BLaER1 (cell line): Measurements from ENCODE around the gene MED16.

Experiments
- H3K27ac ChIP-seq: shearing (Covaris generic); formaldehyde crosslinking; 2 replicates; pipeline ENCODE4 v1.8.1; 2022
- H3K27me3 ChIP-seq: shearing (Covaris generic); formaldehyde crosslinking; 2 replicates; pipeline ENCODE4 v1.8.1; 2022
- H3K36me3 ChIP-seq: shearing (Covaris generic); formaldehyde crosslinking; 2 replicates; pipeline ENCODE4 v1.8.1; 2022
- H3K4me1 ChIP-seq: shearing (Covaris generic); formaldehyde crosslinking; 2 replicates; pipeline ENCODE4 v1.8.1; 2022
- H3K4me2 ChIP-seq: shearing (Covaris generic); formaldehyde crosslinking; 2 replicates; pipeline ENCODE4 v1.8.1; 2022
- H3K4me3 ChIP-seq: shearing (Covaris generic); formaldehyde crosslinking; 2 replicates; pipeline ENCODE4 v1.8.1; 2022
- H3K9ac ChIP-seq: shearing (Covaris generic); formaldehyde crosslinking; 2 replicates; pipeline ENCODE4 v1.8.1; 2022
- H3K9me3 ChIP-seq: shearing (Covaris generic); formaldehyde crosslinking; 2 replicates; pipeline ENCODE4 v1.8.1; 2022
- H4K20me1 ChIP-seq: shearing (Covaris generic); formaldehyde crosslinking; 2 replicates; pipeline ENCODE4 v1.8.1; 2022
- Cebpa-rat ChIP-seq: shearing (Covaris generic); IDR thresholded peaks from 2 replicates; pipeline ENCODE4 v1.8.1; 2022

Gene MED16

GRCh38 chr19:912181-913079 lies 19.4 kb upstream of the MED16 start:
- H3K4me1 ChIP-seq: peaks cover 42% of the 10 kb centered on the region
- peak overlapping the region; percentile 90 for H3K4me3 ChIP-seq
- no peaks in the 10 kb centered on the region for H3K9me3 ChIP-seq
- peak overlapping the region; percentile 59 for H3K4me2 ChIP-seq
- 0 out of 2 replicates have a peak, but pooled peaks cover 5% of the 10 kb centered on the region for H3K36me3 ChIP-seq
- peak overlapping the region; percentile 84 for H3K27ac ChIP-seq
- peaks cover 31% of the 10 kb centered on the region for H3K27me3 ChIP-seq
- peak overlapping the region; percentile 86 for H3K9ac ChIP-seq
- H4K20me1 ChIP-seq: peaks cover 47% of the 10 kb centered on the region
- no peak for TF ChIP-seq Cebpa-rat

- H3K4me2 ChIP-seq: no peak overlapping the region; the same call in 1 of the 2 replicates
- H3K27ac ChIP-seq: no peak overlapping the region
- H3K36me3 ChIP-seq: 0 out of 2 replicates have a peak, but pooled peaks cover 5% of the 10 kb centered on the region
- H3K27me3 ChIP-seq: peaks cover 21% of the 10 kb centered on the region
- no peaks in the 10 kb centered on the region for H3K9me3 ChIP-seq
- H3K4me3 ChIP-seq: no peak overlapping the region
- H3K9ac ChIP-seq: no peak overlapping the region
- H3K4me1 ChIP-seq: peaks cover 48% of the 10 kb centered on the region
- H4K20me1 ChIP-seq: peaks cover 53% of the 10 kb centered on the region
- TF ChIP-seq Cebpa-rat: no peak
Observed at GRCh38 chr19:911197-912033, 18.4 kb upstream of the MED16 start.

GRCh38 chr19:907183-907853 lies 14.3 kb upstream of the MED16 start:
- H3K4me2 ChIP-seq: peak overlapping the region; percentile 28
- H3K36me3 ChIP-seq: peaks cover 10% of the 10 kb centered on the region; the same call in 1 of the 2 replicates
- H3K27me3 ChIP-seq: no peaks in the 10 kb centered on the region
- peaks cover 49% of the 10 kb centered on the region for H3K4me1 ChIP-seq
- H3K4me3 ChIP-seq: no peak overlapping the region
- no peak for TF ChIP-seq Cebpa-rat
- no peak overlapping the region for H3K9ac ChIP-seq
- no peaks in the 10 kb centered on the region for H3K9me3 ChIP-seq
- H3K27ac ChIP-seq: 0 out of 2 replicates have a peak overlapping the region, but pooled peaks have one; percentile 12
- H4K20me1 ChIP-seq: peaks cover 94% of the 10 kb centered on the region

DNA sequence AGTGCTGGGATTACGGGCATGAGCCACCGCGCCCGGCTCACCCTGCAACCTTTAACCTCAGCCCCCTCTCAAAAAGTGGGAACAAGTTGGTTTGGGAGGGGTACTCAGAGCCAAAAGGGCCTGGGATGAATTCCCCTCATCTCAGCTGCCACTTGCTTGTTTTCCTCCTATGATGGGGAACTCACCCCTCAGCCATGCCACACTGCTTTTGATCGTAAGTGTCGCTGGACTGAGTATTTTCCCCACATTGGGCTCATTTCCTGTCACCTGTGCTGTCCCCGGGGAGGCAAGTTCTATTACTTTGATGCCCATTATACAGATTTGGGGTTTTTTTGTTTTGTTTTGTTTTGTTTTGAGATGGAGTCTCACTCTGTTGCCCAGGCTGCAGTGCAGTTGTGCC lies 13.5 kb upstream of the MED16 start:
- Histone ChIP-seq H3K4me2 (peak overlapping the region; percentile 38), H3K36me3 (peaks cover 14% of the 10 kb centered on the region; the same call in 1 of the 2 replicates), H3K9ac (no peak overlapping the region), H3K9me3 (no peaks in the 10 kb centered on the region), H3K4me3 (no peak overlapping the region), H3K4me1 (peaks cover 49% of the 10 kb centered on the region), H3K27me3 (no peaks in the 10 kb centered on the region), H4K20me1 (peaks cover 97% of the 10 kb centered on the region), H3K27ac (no peak overlapping the region)
- no peak for TF ChIP-seq Cebpa-rat

- Histone ChIP-seq H4K20me1 (peaks cover 86% of the 10 kb centered on the region), H3K27ac (no peak overlapping the region), H3K9ac (no peak overlapping the region), H3K4me2 (no peak overlapping the region), H3K36me3 (peaks cover 20% of the 10 kb centered on the region), H3K4me3 (no peak overlapping the region), H3K9me3 (no peaks in the 10 kb centered on the region), H3K4me1 (peaks cover 40% of the 10 kb centered on the region), H3K27me3 (no peaks in the 10 kb centered on the region)
- no peak for TF ChIP-seq Cebpa-rat
Observed at GRCh38 chr19:904545-904944, 11.6 kb upstream of the MED16 start.

DNA sequence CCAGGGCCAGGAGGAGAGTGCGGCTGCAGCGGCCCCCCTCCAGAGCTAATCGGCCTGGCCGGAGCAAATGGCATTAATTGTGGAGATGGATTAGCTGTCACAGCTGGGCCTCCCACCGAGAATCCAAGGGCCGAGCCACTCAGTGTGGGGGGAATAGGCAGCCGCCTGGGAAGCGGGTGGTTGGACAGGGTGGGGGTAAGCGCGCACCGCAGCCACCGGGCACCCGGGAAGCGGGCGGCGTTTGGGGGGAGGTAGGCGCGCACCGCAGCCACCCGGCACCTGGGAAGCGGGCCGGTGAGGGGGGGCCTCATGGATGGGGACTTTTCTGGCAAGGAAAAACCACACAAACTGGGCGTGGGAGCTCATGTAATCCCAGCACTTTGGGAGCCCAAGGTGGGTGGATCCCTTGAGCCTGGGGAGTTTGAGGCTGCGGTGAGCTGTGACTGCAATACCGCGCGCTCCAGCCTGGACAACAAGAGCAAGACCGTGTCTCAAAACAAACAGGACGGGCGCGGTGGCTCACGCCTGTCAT lies 10.3 kb upstream of the MED16 start:
- peaks cover 36% of the 10 kb centered on the region for H3K4me1 ChIP-seq
- peaks cover 86% of the 10 kb centered on the region for H4K20me1 ChIP-seq
- no peak overlapping the region for H3K4me3 ChIP-seq
- H3K36me3 ChIP-seq: peaks cover 24% of the 10 kb centered on the region
- no peaks in the 10 kb centered on the region for H3K9me3 ChIP-seq
- no peaks in the 10 kb centered on the region for H3K27me3 ChIP-seq
- no peak overlapping the region for H3K27ac ChIP-seq
- no peak overlapping the region for H3K4me2 ChIP-seq
- no peak overlapping the region for H3K9ac ChIP-seq
- no peak for TF ChIP-seq Cebpa-rat

DNA sequence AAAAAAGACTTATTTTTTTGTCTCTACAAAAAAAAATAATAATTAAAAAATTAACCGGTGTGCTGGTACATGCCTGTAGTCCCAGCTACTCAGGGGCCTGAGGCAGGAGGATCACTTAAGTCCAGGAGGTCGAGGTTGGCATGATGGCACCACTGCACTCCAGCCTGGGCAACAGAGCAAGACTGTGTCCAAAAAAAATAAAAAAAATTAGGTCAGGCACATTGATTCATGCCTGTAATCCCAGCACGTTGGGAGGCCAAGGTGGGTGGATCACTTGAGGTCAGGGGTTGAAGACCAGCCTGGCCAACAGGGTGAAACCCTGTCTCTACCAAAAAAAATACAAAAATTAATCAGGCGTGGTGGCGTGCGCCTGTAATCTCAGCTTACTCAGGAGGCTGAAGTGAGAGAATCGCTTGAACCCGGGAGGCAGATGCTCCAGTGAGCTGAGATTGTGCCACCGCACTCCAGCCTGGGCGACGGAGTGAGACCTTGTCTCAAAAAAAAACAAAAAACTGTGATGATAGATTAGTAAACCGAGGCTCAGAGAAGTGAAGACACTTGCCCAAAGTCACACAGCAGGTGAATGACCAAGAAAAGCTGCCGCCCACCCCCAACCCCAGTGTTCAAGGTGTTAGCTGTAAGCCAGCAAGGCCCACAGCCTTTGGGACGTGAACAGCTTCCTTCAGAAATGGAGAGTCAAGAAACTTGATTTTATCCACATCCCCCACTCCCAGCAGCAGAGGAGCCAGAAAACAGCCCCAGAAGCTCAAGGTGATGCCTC lies 9.6 kb upstream of the MED16 start:
- Histone ChIP-seq H3K4me1 (peaks cover 36% of the 10 kb centered on the region), H3K4me2 (no peak overlapping the region), H3K27me3 (no peaks in the 10 kb centered on the region), H3K4me3 (no peak overlapping the region), H3K9me3 (no peaks in the 10 kb centered on the region), H3K9ac (no peak overlapping the region), H3K36me3 (peaks cover 26% of the 10 kb centered on the region), H4K20me1 (peaks cover 80% of the 10 kb centered on the region), H3K27ac (no peak overlapping the region)
- no peak for TF ChIP-seq Cebpa-rat

DNA sequence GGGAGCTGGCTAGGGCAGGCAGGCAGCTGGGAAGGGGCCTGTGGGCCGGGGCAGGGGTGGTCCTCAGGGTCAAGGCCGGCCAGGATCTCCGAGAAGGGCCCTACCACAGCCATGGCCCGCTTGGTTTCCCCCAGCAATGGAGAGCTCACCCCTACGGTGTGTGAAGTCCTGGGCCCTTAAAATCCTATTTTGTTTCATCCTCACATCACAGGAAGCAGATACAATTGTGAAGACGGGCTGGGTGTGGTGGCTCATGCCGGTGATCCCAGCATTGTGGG lies 9.0 kb upstream of the MED16 start:
- no peaks in the 10 kb centered on the region for H3K27me3 ChIP-seq
- H3K4me1 ChIP-seq: peaks cover 35% of the 10 kb centered on the region
- peaks cover 74% of the 10 kb centered on the region for H4K20me1 ChIP-seq
- H3K9ac ChIP-seq: no peak overlapping the region
- no peak overlapping the region for H3K4me3 ChIP-seq
- no peak for TF ChIP-seq Cebpa-rat
- H3K36me3 ChIP-seq: peaks cover 32% of the 10 kb centered on the region
- H3K9me3 ChIP-seq: no peaks in the 10 kb centered on the region
- H3K4me2 ChIP-seq: no peak overlapping the region
- H3K27ac ChIP-seq: no peak overlapping the region
